Epithelial cell of esophagus (primary cell): ENCODE results near the gene HABP2.
A peak's percentile ranks its signal among the peaks of the same experiment; 100 is the strongest.

ENCODE experiments used
- DNase-seq: peaks from one replicate; pipeline ENCODE4 v3.0.0; 2010; ENCODE audit warnings: low read depth
- H3K4me3 ChIP-seq: 2 replicates; pipeline ENCODE4 v1.5.1; 2011; ENCODE audit warnings: mild to moderate bottlenecking, low read length, control low read depth
- CTCF ChIP-seq: IDR thresholded peaks from 2 replicates; pipeline ENCODE4 v1.5.1; 2011; ENCODE audit warnings: low read depth, mild to moderate bottlenecking, low read length, control low read depth, inconsistent platforms; ENCODE audit not compliant: insufficient read depth; ENCODE audit errors: missing control alignments

Gene HABP2

GRCh38 chr10:113569576-113569975 lies 16.7 kb downstream of the HABP2 start:
- no peak for DNase-seq
- TF ChIP-seq CTCF, result no peak
- H3K4me3 ChIP-seq, result no peak overlapping the region

- H3K4me3 ChIP-seq, result no peak overlapping the region
- DNase-seq, result no peak
- TF ChIP-seq CTCF, result no peak
These were observed 19.9 kb downstream of the HABP2 start for GRCh38 chr10:113572520-113573290.

GRCh38 chr10:113573368-113573767 lies 20.5 kb downstream of the HABP2 start:
- no peak for TF ChIP-seq CTCF
- DNase-seq, result no peak
- H3K4me3 ChIP-seq, result no peak overlapping the region

- peak; percentile 55 for DNase-seq
- TF ChIP-seq CTCF, result no peak
- no peak overlapping the region for H3K4me3 ChIP-seq
These were observed 24.0 kb downstream of the HABP2 start for GRCh38 chr10:113576852-113577251.

- no peak for TF ChIP-seq CTCF
These were observed 25.9 kb downstream of the HABP2 start for GRCh38 chr10:113578773-113579172.

GRCh38 chr10:113581092-113581491 lies 28.2 kb downstream of the HABP2 start:
- no peak for TF ChIP-seq CTCF
- H3K4me3 ChIP-seq, result no peak overlapping the region
- DNase-seq, result no peak

More at GRCh38 chr10:113578773-113579172, 25.9 kb downstream of the HABP2 start:
- DNase-seq, result no peak
- H3K4me3 ChIP-seq, result no peak overlapping the region

GRCh38 chr10:113583571-113583970 lies 30.7 kb downstream of the HABP2 start:
- H3K4me3 ChIP-seq, result no peak overlapping the region
- no peak for DNase-seq
- no peak for TF ChIP-seq CTCF
